GM23338 (cell line): ENCODE measurements around the gene PPP1R12C.

Experiments used
- CREB1 ChIP-seq: fragments of 250-450 bp; sonication (Bioruptor Pico); IDR thresholded peaks from 2 replicates; pipeline ENCODE4 v1.5.0; 2020; ENCODE audit warnings: low read depth, mild to moderate bottlenecking, moderate library complexity
- CTCF ChIP-seq, 2 experiments: fragments of 200-600 bp in 1 of 2; sonication (generic) in 1 of 2; conservative IDR thresholded peaks; 2 replicates each; pipeline versions ENCODE4 v1.5.1 to v1.6.1; 2016 to 2017; ENCODE audit warnings: antibody characterized with exemption in 2 of 2, low read depth in 2 of 2, mild to moderate bottlenecking in 2 of 2, moderate library complexity in 1 of 2
- EZH2 ChIP-seq: fragments of 200-600 bp; sonication (generic); IDR thresholded peaks from one replicate; pipeline ENCODE4 v1.8.0; 2017; ENCODE audit warnings: antibody characterized with exemption, mild to moderate bottlenecking, low read depth; ENCODE audit not compliant: unreplicated experiment
- EZH2phosphoT487 ChIP-seq: fragments of 200-600 bp; sonication (generic); IDR thresholded peaks from one replicate; pipeline ENCODE4 v1.8.1; 2018; ENCODE audit warnings: antibody characterized with exemption; ENCODE audit not compliant: unreplicated experiment
- JUNB ChIP-seq: IDR thresholded peaks from one replicate; pipeline ENCODE4 v1.6.1; 2016; ENCODE audit warnings: antibody characterized with exemption; ENCODE audit not compliant: unreplicated experiment
- NANOG ChIP-seq: IDR thresholded peaks from 2 replicates; pipeline ENCODE4 v1.6.1; 2016; ENCODE audit warnings: antibody characterized with exemption, borderline replicate concordance
- POLR2AphosphoS5 ChIP-seq: IDR thresholded peaks from 2 replicates; pipeline ENCODE4 v1.6.1; 2016; ENCODE audit warnings: antibody characterized with exemption, low read depth
- STAT1 ChIP-seq: IDR thresholded peaks from one replicate; pipeline ENCODE4 v1.6.1; 2016; ENCODE audit warnings: antibody characterized with exemption; ENCODE audit not compliant: unreplicated experiment
- ZNF114 ChIP-seq: fragments of 250-450 bp; sonication (Bioruptor Pico); IDR thresholded peaks from 2 replicates; pipeline ENCODE4 v1.5.0; 2020; ENCODE audit warnings: mild to moderate bottlenecking, moderate library complexity
- ZNF462 ChIP-seq: fragments of 250-450 bp; sonication (Bioruptor Pico); IDR thresholded peaks from 2 replicates; pipeline ENCODE4 v1.5.0; 2020; ENCODE audit warnings: mild to moderate bottlenecking, moderate library complexity
- TF ChIP-seq, protein P1 (sequence below): IDR thresholded peaks from one replicate; pipeline ENCODE4 v1.6.1; 2018; ENCODE audit warnings: antibody characterized with exemption; ENCODE audit not compliant: unreplicated experiment

DNA sequence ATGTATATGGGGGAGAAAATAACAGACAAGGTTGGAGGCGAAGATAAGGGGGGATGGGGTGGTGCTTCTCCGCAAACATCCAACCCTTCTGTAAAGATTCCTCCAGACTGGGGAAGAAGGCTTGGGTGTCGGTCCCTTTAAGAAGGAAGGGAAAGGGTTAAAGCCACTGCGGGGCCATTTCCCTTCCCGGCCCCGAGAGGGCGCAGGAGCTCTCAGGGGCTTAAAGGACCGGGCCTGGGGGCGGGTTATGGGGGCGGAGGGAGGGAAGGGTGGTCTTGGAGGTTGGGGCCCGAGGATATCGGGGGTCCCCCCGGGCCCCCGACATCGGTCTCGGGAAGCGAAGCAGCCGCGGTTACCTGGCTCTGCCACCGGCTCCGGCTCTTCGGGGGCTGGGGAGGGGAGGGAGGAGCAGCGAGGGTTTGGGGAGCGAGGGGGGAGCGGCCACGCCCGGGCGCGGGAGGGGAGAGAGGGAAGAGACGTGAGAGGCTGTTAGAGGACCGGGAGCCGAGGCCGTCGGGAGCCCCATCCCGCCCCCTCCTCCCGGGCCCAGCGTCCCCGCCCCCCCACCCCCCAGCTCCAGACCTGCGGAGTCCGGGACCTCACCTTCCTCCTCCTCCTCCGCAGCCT lies 28.8 kb upstream of the PPP1R12C start:
- peak; percentile 75 to 79 for TF ChIP-seq CTCF (conservative IDR thresholded peaks at IDR 0.05; ENCODE audit: low read depth in 2 of 2)
- TF ChIP-seq, protein P1, sequence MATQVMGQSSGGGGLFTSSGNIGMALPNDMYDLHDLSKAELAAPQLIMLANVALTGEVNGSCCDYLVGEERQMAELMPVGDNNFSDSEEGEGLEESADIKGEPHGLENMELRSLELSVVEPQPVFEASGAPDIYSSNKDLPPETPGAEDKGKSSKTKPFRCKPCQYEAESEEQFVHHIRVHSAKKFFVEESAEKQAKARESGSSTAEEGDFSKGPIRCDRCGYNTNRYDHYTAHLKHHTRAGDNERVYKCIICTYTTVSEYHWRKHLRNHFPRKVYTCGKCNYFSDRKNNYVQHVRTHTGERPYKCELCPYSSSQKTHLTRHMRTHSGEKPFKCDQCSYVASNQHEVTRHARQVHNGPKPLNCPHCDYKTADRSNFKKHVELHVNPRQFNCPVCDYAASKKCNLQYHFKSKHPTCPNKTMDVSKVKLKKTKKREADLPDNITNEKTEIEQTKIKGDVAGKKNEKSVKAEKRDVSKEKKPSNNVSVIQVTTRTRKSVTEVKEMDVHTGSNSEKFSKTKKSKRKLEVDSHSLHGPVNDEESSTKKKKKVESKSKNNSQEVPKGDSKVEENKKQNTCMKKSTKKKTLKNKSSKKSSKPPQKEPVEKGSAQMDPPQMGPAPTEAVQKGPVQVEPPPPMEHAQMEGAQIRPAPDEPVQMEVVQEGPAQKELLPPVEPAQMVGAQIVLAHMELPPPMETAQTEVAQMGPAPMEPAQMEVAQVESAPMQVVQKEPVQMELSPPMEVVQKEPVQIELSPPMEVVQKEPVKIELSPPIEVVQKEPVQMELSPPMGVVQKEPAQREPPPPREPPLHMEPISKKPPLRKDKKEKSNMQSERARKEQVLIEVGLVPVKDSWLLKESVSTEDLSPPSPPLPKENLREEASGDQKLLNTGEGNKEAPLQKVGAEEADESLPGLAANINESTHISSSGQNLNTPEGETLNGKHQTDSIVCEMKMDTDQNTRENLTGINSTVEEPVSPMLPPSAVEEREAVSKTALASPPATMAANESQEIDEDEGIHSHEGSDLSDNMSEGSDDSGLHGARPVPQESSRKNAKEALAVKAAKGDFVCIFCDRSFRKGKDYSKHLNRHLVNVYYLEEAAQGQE, result no peak
- TF ChIP-seq ZNF114, result no peak
- no peak for TF ChIP-seq EZH2phosphoT487
- no peak for TF ChIP-seq POLR2AphosphoS5
- TF ChIP-seq EZH2, result no peak
- no peak for TF ChIP-seq JUNB
- TF ChIP-seq NANOG, result no peak
- TF ChIP-seq CREB1 (CRISPR knock-in tag), result 0 out of 2 replicates have a peak, but pooled peaks have one; percentile 29
- no peak for TF ChIP-seq ZNF462 (CRISPR knock-in tag)
- no peak for TF ChIP-seq STAT1
